ENCODE results near the gene MYEOV.

The MYEOV gene

GRCh38 chr11:69317401-69318092, 23.6 kb downstream of the MYEOV start:
- no peaks in the 10 kb centered on the region for H3K9me3 Mint-ChIP-seq
- H3K4me1 Mint-ChIP-seq (ENCODE audit: low read depth) = peaks cover 24% of the 10 kb centered on the region
- no peak overlapping the region for H3K4me3 Mint-ChIP-seq
- H3K27me3 Mint-ChIP-seq = peaks cover 19% of the 10 kb centered on the region
- H3K27ac Mint-ChIP-seq = no peak overlapping the region
- intact Hi-C loops (cut with micrococcal nuclease) = no loop called here
- H3K36me3 Mint-ChIP-seq (ENCODE audit: low read depth) = no peaks in the 10 kb centered on the region

- no peaks in the 10 kb centered on the region for H3K9me3 Mint-ChIP-seq
- peaks cover 19% of the 10 kb centered on the region for H3K4me1 Mint-ChIP-seq (ENCODE audit: low read depth)
- no peak overlapping the region for H3K4me3 Mint-ChIP-seq
- intact Hi-C loops (cut with micrococcal nuclease) = no loop called here
- no peaks in the 10 kb centered on the region for H3K36me3 Mint-ChIP-seq (ENCODE audit: low read depth)
- H3K27ac Mint-ChIP-seq = no peak overlapping the region
- H3K27me3 Mint-ChIP-seq = peaks cover 15% of the 10 kb centered on the region
Measured at GRCh38 chr11:69318093-69318420, 24.1 kb downstream of the MYEOV start.

GRCh38 chr11:69319255-69320106, 25.5 kb downstream of the MYEOV start:
- peaks cover 12% of the 10 kb centered on the region for H3K27me3 Mint-ChIP-seq
- H3K9me3 Mint-ChIP-seq = no peaks in the 10 kb centered on the region
- no peak overlapping the region for H3K4me3 Mint-ChIP-seq
- intact Hi-C loops (cut with micrococcal nuclease) = no loop called here
- no peaks in the 10 kb centered on the region for H3K36me3 Mint-ChIP-seq (ENCODE audit: low read depth)
- peaks cover 13% of the 10 kb centered on the region for H3K4me1 Mint-ChIP-seq (ENCODE audit: low read depth)
- H3K27ac Mint-ChIP-seq = no peak overlapping the region

- Mint-ChIP-seq H3K9me3 (no peaks in the 10 kb centered on the region), H3K4me3 (no peak overlapping the region), H3K36me3 (ENCODE audit: low read depth) (no peaks in the 10 kb centered on the region), H3K27me3 (peaks cover 12% of the 10 kb centered on the region), H3K27ac (no peak overlapping the region), H3K4me1 (ENCODE audit: low read depth) (peaks cover 13% of the 10 kb centered on the region)
- intact Hi-C loops (cut with micrococcal nuclease) = no loop called here
Measured at GRCh38 chr11:69320326-69320725, 26.4 kb downstream of the MYEOV start.

GRCh38 chr11:69320756-69321741, 27.1 kb downstream of the MYEOV start:
- H3K4me1 Mint-ChIP-seq (ENCODE audit: low read depth) = peaks cover 13% of the 10 kb centered on the region
- no peaks in the 10 kb centered on the region for H3K9me3 Mint-ChIP-seq
- H3K27ac Mint-ChIP-seq = no peak overlapping the region
- H3K27me3 Mint-ChIP-seq = peaks cover 14% of the 10 kb centered on the region
- no peaks in the 10 kb centered on the region for H3K36me3 Mint-ChIP-seq (ENCODE audit: low read depth)
- H3K4me3 Mint-ChIP-seq = no peak overlapping the region
- intact Hi-C loops (cut with micrococcal nuclease) = no loop called here

- Mint-ChIP-seq H3K4me1 (ENCODE audit: low read depth) (peaks cover 11% of the 10 kb centered on the region), H3K4me3 (no peak overlapping the region), H3K27me3 (peaks cover 14% of the 10 kb centered on the region), H3K9me3 (no peaks in the 10 kb centered on the region), H3K27ac (no peak overlapping the region), H3K36me3 (ENCODE audit: low read depth) (no peaks in the 10 kb centered on the region)
- intact Hi-C loops (cut with micrococcal nuclease) = no loop called here
Measured at GRCh38 chr11:69321877-69322361, 28.0 kb downstream of the MYEOV start.

- Mint-ChIP-seq H3K27me3 (peaks cover 4% of the 10 kb centered on the region), H3K9me3 (no peaks in the 10 kb centered on the region), H3K4me3 (no peak overlapping the region), H3K4me1 (ENCODE audit: low read depth) (no peaks in the 10 kb centered on the region), H3K27ac (no peak overlapping the region), H3K36me3 (ENCODE audit: low read depth) (no peaks in the 10 kb centered on the region)
- intact Hi-C loops (cut with micrococcal nuclease) = no loop called here
Measured at GRCh38 chr11:69325446-69325845, 31.5 kb downstream of the MYEOV start.

- Mint-ChIP-seq H3K27ac (no peak overlapping the region), H3K9me3 (no peaks in the 10 kb centered on the region), H3K27me3 (peaks cover 2% of the 10 kb centered on the region), H3K36me3 (ENCODE audit: low read depth) (no peaks in the 10 kb centered on the region), H3K4me1 (ENCODE audit: low read depth) (no peaks in the 10 kb centered on the region), H3K4me3 (no peak overlapping the region)
- intact Hi-C loops (cut with micrococcal nuclease) = no loop called here
Measured at GRCh38 chr11:69326622-69327219, 32.8 kb downstream of the MYEOV start.

GRCh38 chr11:69327741-69328191, 33.8 kb downstream of the MYEOV start:
- Mint-ChIP-seq H3K4me3 (no peak overlapping the region), H3K4me1 (ENCODE audit: low read depth) (no peaks in the 10 kb centered on the region), H3K27ac (no peak overlapping the region), H3K36me3 (ENCODE audit: low read depth) (no peaks in the 10 kb centered on the region), H3K9me3 (no peaks in the 10 kb centered on the region), H3K27me3 (peaks cover 3% of the 10 kb centered on the region)
- intact Hi-C loops (cut with micrococcal nuclease) = no loop called here

GRCh38 chr11:69328231-69328630, 34.3 kb downstream of the MYEOV start:
- no peaks in the 10 kb centered on the region for H3K4me1 Mint-ChIP-seq (ENCODE audit: low read depth)
- H3K9me3 Mint-ChIP-seq = no peaks in the 10 kb centered on the region
- H3K27ac Mint-ChIP-seq = no peak overlapping the region
- no peaks in the 10 kb centered on the region for H3K36me3 Mint-ChIP-seq (ENCODE audit: low read depth)
- peaks cover 6% of the 10 kb centered on the region for H3K27me3 Mint-ChIP-seq
- intact Hi-C loops (cut with micrococcal nuclease) = no loop called here
- H3K4me3 Mint-ChIP-seq = no peak overlapping the region

- H3K4me3 Mint-ChIP-seq = no peak overlapping the region
- H3K4me1 Mint-ChIP-seq (ENCODE audit: low read depth) = no peaks in the 10 kb centered on the region
- H3K27me3 Mint-ChIP-seq = peaks cover 8% of the 10 kb centered on the region
- H3K27ac Mint-ChIP-seq = no peak overlapping the region
- intact Hi-C loops (cut with micrococcal nuclease) = no loop called here
- no peaks in the 10 kb centered on the region for H3K9me3 Mint-ChIP-seq
- H3K36me3 Mint-ChIP-seq (ENCODE audit: low read depth) = no peaks in the 10 kb centered on the region
Measured at GRCh38 chr11:69329581-69329980, 35.6 kb downstream of the MYEOV start.

- no peak overlapping the region for H3K27ac Mint-ChIP-seq
- H3K27me3 Mint-ChIP-seq = peaks cover 8% of the 10 kb centered on the region
- H3K4me3 Mint-ChIP-seq = no peak overlapping the region
- H3K9me3 Mint-ChIP-seq = no peaks in the 10 kb centered on the region
- H3K36me3 Mint-ChIP-seq (ENCODE audit: low read depth) = no peaks in the 10 kb centered on the region
- intact Hi-C loops (cut with micrococcal nuclease) = no loop called here
- no peaks in the 10 kb centered on the region for H3K4me1 Mint-ChIP-seq (ENCODE audit: low read depth)
Measured at GRCh38 chr11:69330330-69330729, 36.4 kb downstream of the MYEOV start.

- H3K27me3 Mint-ChIP-seq = peaks cover 7% of the 10 kb centered on the region
- H3K9me3 Mint-ChIP-seq = no peaks in the 10 kb centered on the region
- H3K4me1 Mint-ChIP-seq (ENCODE audit: low read depth) = no peaks in the 10 kb centered on the region
- no peak overlapping the region for H3K4me3 Mint-ChIP-seq
- H3K36me3 Mint-ChIP-seq (ENCODE audit: low read depth) = no peaks in the 10 kb centered on the region
- H3K27ac Mint-ChIP-seq = no peak overlapping the region
- intact Hi-C loops (cut with micrococcal nuclease) = no loop called here
Measured at GRCh38 chr11:69333149-69333710, 39.3 kb downstream of the MYEOV start.
